GM12878 (cell line): ENCODE measurements around the gene LYZL2.

ENCODE experiments used
- CHD2 ChIP-seq: IDR thresholded peaks from 2 replicates; pipeline ENCODE4 v1.6.1; 2011; ENCODE audit warnings: low read depth, low read length, improper control_type of control experiment, borderline replicate concordance
- CTCF ChIP-seq, 3 experiments: IDR thresholded peaks in 2 of 3; conservative IDR thresholded peaks in 1 of 3; 2 replicates each; pipeline ENCODE4 v1.5.1; 2011; ENCODE audit warnings: low read depth in 3 of 3, low read length in 3 of 3, mild to moderate bottlenecking in 3 of 3, control low read depth in 2 of 3, moderate library complexity in 2 of 3, inconsistent platforms in 1 of 3, mixed read lengths in 1 of 3; ENCODE audit not compliant: control insufficient read depth in 2 of 3, insufficient read depth in 1 of 3; ENCODE audit errors: extremely low read depth in 1 of 3
- DPF2 ChIP-seq: fragments of 450-650 bp; IDR thresholded peaks from 2 replicates; pipeline ENCODE4 v1.6.1; 2017; ENCODE audit warnings: mild to moderate bottlenecking
- EED ChIP-seq: sonication (generic); IDR thresholded peaks from 2 replicates; pipeline ENCODE4 v1.6.1; 2016; ENCODE audit warnings: antibody characterized with exemption, low read depth
- EP300 ChIP-seq, 2 experiments: fragments of 150-350 bp in 1 of 2; IDR thresholded peaks; 2 replicates each; pipeline ENCODE4 v1.6.1; 2011 to 2012; ENCODE audit warnings: low read depth in 2 of 2, low read length in 2 of 2, borderline replicate concordance in 1 of 2, improper control_type of control experiment in 1 of 2, inconsistent platforms in 1 of 2; ENCODE audit not compliant: control insufficient read depth in 1 of 2
- KAT2A ChIP-seq: conservative IDR thresholded peaks from 2 replicates; pipeline ENCODE4 v1.6.1; 2011; ENCODE audit warnings: low read depth, low read length; ENCODE audit not compliant: control insufficient read depth
- NBN ChIP-seq: fragments of 450-650 bp; IDR thresholded peaks from 2 replicates; pipeline ENCODE4 v1.6.1; 2016
- NFIC ChIP-seq: IDR thresholded peaks from 2 replicates; pipeline ENCODE4 v1.6.1; 2012; ENCODE audit warnings: low read depth, mild to moderate bottlenecking, inconsistent platforms, low read length, moderate library complexity
- NRF1 ChIP-seq: conservative IDR thresholded peaks from 2 replicates; pipeline ENCODE4 v1.6.1; 2011; ENCODE audit warnings: mild to moderate bottlenecking, low read depth, low read length, improper control_type of control experiment
- PAX8 ChIP-seq: fragments of 450-650 bp; IDR thresholded peaks from 2 replicates; pipeline ENCODE4 v1.6.1; 2017; ENCODE audit warnings: mild to moderate bottlenecking, moderate library complexity
- POLR2A ChIP-seq: IDR thresholded peaks from 2 replicates; pipeline ENCODE4 v1.6.1; 2011; ENCODE audit warnings: low read depth, mild to moderate bottlenecking, low read length
- RCOR1 ChIP-seq: conservative IDR thresholded peaks from 2 replicates; pipeline ENCODE4 v1.6.1; 2012; ENCODE audit warnings: low read depth, low read length, improper control_type of control experiment
- SIX5 ChIP-seq: IDR thresholded peaks from 2 replicates; pipeline ENCODE4 v1.6.1; 2011; ENCODE audit warnings: mild to moderate bottlenecking, low read depth, low read length, moderate library complexity; ENCODE audit not compliant: severe bottlenecking

GRCh38 chr10:30637881-30638467, 8.4 kb upstream of the LYZL2 start:
- TF ChIP-seq PAX8 (no peak), CTCF (IDR thresholded peaks at IDR 0.05 in 2 of 3, conservative IDR thresholded peaks at IDR 0.05 in 1 of 3; ENCODE audit: control insufficient read depth in 2 of 3, extremely low read depth in 1 of 3, insufficient read depth in 1 of 3, low read depth in 3 of 3, low read length in 3 of 3) (no peak), POLR2A (no peak), NFIC (no peak), EP300 (IDR thresholded peaks at IDR 0.05; ENCODE audit: borderline replicate concordance in 1 of 2, control insufficient read depth in 1 of 2, low read depth in 2 of 2, low read length in 2 of 2) (no peak), EED (no peak), KAT2A (no peak), CHD2 (no peak), RCOR1 (no peak), NRF1 (no peak), SIX5 (no peak), DPF2 (no peak), NBN (no peak)
